NCI-H446 treated with DMSO at 0.1 percent for 48 hours (cell line): Measurements from ENCODE around the gene MYO15A.
A peak's percentile ranks its signal among the peaks of the same experiment; 100 is the strongest.

Source experiments
- DNase-seq: peaks from one replicate; lab custom pipeline; 2025; lab: John Stamatoyannopoulos, UW

MYO15A gene

DNA sequence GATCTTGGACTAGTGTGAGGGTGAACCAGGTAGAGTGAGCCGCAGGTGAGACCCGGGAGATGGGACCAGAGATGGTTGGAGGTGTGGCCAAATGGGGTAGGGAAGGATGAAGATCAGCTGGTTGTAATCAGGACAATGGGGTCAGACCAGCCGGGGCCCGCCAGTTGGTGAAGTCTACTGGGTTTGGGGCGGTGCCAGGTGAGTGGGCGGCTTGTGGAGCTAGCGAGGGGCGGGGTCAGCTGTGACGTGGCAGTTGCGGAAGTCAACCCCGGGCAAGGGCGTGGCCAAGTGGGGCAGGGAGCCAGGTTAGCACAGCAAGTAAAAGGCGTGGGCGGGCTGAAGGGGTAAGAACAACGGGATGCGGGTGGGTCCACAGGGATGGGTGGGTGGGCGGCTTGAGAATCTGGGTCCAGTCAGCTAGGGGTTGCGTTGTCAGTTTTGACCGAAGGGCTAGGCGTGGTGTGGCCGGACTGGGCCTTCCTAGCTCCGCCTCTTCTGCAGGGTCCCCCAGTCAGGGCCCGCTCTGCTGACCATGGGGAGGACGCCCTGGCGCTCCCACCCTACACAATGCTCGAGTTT lies 49.6 kb downstream of the MYO15A start:
- no peak for DNase-seq

- DNase-seq = no peak
These were observed 51.1 kb downstream of the MYO15A start for GRCh38 chr17:18159551-18160120.

- no peak for DNase-seq
These were observed 51.7 kb downstream of the MYO15A start for GRCh38 chr17:18160128-18160856.

DNA sequence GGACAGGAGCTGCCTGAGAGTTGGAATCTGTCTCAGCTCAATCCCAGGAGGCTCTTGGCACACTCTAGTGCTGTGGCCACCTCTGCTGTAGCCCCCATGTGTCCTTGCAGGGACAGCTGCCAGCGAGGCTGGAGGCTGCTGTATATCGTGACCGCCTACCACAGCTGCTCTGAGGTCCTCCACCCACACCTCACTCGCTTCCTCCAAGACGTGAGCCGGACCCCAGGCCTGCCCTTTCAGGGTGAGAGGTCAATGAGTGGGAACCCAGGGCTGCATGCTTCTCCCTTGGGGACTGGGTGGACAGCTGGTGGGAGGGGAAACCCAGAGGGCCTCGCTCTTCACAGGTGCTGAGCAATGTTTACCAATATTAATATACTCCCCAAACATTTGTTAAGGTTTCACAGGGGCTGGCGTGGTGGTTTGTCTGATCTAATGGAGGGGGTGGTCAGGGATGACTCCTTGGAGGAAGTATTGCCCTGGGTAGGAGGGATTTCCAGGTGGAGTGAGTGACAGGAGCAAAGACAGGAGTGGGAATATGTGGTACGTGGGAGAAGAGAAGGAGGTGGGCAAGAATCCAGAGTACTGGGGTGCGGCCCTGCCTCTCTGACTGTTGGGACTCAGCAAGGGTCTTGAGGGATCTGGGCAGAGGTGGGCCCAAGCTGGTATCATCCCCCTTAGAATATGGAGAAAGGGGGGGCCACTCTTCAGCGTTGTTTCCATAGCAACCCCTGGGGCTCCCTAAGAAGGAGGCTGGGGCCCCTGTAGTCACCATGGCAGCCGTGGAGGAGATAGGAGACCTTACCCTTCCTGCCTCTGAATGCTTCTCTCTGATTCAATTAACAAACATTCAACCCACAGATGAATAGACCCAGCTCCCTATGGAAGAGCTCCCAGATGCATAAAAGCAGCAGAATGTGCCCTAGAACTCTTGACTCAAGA lies 52.9 kb downstream of the MYO15A start:
- no peak for DNase-seq

GRCh38 chr17:18163547-18163946 lies 55.0 kb downstream of the MYO15A start:
- DNase-seq = no peak

DNA sequence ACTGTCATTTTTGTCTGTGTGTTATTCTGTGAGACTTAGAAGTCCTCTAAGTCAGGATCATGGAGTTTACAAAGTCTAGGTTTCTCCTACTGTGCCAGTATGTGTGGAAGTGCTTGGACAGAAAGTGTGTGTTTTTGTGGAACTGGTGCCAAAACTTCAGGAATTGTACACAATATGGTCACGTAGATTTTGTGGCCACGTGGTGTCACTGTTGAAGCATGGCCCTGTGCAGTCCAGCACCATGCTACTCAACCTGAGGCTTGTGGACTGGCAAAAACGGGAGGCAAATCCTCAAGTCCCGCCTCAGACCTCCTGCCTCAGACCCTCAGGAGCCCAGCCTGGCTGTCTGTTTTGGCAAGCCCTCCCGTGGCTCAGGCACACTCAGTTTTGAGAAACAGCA lies 58.3 kb downstream of the MYO15A start:
- no peak for DNase-seq

GRCh38 chr17:18167421-18167820 lies 58.9 kb downstream of the MYO15A start:
- no peak for DNase-seq

- no peak for DNase-seq
These were observed 64.1 kb downstream of the MYO15A start for GRCh38 chr17:18172531-18173278.

DNA sequence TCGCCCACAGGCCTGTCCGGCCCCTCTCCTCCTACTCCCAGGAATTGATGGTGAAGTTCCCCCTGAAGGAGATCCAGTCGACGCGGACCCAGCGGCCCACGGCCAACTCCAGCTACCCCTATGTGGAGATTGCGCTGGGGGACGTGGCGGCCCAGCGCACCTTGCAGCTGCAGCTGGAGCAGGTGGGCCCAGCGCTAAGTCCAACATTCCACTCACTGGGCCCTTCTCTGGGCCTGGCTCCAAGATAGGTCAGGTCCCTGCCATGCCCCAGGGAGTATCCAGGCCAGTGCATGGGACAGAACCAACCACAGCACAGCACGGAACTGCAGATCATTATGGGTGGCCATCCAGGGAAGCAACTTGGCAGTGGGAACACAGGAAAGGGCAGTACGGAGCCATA lies 65.2 kb downstream of the MYO15A start:
- DNase-seq = no peak

- no peak for DNase-seq
These were observed 67.6 kb downstream of the MYO15A start for GRCh38 chr17:18176176-18176575.

DNA sequence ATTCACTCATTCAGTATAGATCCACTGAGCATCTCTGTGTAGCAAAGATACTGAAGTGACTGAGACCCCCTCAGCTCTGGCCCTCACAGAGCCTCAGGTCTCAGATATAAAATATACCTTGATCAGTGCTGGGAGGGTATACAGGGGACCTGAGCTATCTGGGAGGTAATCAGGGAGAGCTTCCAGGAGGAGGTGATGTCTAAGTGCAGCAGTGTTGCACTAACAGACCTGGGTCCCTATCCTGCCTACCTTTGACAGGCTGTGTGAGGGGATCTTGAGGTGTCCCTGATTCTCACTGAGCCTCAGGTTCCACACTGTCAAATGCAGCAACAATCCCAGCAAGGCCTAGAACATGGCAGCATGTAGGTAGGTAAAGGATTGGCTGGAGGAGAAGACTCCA lies 68.6 kb downstream of the MYO15A start:
- DNase-seq = no peak

DNA sequence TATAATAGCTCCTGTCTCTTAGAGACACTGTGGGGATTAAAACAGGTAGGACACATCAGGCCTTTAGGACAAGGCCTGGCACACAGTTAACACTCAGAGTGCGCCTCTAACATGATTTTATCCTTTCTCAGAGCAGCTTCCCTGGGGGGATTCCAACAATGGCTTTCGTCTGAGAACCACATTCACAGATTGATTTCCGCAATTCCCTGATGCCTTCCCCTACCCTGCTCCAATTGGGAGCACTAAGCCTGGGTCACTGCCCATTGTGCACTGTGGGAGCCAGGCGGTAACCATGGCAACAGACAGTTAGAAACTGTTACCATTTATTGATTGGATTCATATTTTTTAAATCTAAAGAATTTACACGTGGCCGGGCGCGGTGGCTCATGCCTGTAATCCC lies 69.2 kb downstream of the MYO15A start:
- no peak for DNase-seq

DNA sequence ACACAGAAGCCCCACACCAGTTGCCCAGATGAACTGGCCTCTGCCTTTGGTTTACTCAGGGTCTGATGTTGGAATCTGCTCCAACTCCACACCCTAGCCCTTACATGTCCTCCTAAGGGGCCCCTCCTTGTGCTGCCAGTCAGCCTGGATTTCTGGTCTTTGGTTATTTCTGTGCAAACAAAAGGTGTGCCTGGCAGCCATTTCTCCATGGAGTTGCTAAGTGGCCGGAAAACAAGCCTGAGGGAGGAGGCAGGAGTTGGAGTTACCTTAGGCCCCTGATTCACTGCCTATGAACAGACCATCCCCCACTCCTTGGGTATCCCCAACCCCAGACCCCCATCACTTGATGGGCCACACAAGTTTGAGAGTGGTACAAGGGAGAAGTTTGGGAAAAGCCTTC lies 70.6 kb downstream of the MYO15A start:
- no peak for DNase-seq

GRCh38 chr17:18179804-18180203 lies 71.2 kb downstream of the MYO15A start:
- DNase-seq = no peak

GRCh38 chr17:18181358-18181757 lies 72.8 kb downstream of the MYO15A start:
- DNase-seq = no peak

GRCh38 chr17:18182110-18182977 lies 73.8 kb downstream of the MYO15A start:
- no peak for DNase-seq

DNA sequence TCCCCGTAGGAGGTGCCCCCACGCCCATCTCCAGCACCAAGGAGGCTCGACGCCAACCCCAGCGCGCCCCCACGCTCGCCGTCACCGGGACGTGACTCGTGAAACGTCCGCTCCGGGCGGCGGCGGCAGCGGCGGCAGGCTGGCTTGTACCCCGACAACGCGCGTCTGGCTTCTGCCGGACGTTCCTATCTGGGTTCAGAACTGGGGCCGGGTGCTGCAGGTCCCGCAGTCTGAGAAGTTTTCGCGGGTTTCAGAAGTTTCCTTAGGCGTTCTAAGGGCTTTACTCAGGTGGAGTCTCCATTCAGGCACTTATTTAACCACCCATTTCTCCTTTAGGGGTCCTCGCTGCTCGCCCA lies 74.4 kb downstream of the MYO15A start:
- no peak for DNase-seq

DNA sequence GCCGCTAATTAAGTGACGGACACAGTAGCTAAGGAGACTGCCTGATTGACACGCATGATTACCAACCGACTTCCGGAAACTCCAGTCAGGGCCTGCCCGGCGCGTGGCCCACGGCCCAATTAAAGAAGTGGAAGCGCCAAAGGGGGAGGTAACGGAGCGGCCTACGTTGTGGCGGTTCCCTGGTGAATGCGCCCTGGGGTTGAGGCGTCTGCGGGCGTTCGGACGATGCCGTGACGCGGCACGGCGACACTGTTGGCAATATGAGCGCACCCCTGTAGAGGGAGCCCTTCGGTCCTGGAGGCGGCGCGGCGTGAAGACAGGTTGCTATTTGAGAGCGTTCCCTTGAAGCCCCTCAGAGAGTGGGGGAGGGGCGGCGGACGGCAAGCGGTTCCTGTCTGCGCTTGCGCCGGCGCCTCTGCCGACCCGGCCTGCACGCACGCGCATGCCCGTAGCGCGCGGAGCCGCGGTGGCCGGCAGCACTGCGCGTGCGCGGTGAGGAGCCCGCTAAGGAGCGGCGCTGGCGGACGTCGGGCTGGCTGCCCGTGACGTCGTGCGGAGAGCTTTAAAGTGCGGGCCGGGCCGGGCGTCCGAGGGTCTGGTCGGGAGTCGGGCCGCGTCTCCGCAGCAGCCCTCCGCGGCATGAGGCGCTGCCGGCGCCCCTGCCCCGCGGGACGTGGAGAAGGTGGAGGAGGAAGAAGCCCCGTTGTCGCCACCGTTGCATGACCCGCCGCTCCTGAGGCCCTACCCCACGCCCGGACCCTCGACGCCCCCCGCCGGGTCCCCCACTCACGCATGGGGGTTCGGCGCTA lies 75.0 kb downstream of the MYO15A start, which contains the start of gene ALKBH5:
TSS of gene ALKBH5 (plus strand) at position 495 of the 809 bp plus-strand sequence. CDS start 416 bp downstream, outside the sequence.
- peak; percentile 98 for DNase-seq

GRCh38 chr17:18184143-18185031 lies 75.8 kb downstream of the MYO15A start:
- no peak for DNase-seq
